ENCODE measurements around the gene FLYWCH1.
"Not testable (repeated sequence)": the region's sequence is repeated elsewhere in the genome, so short reads cannot be mapped to it uniquely, and the experiment has no call there.

Gene FLYWCH1

DNA sequence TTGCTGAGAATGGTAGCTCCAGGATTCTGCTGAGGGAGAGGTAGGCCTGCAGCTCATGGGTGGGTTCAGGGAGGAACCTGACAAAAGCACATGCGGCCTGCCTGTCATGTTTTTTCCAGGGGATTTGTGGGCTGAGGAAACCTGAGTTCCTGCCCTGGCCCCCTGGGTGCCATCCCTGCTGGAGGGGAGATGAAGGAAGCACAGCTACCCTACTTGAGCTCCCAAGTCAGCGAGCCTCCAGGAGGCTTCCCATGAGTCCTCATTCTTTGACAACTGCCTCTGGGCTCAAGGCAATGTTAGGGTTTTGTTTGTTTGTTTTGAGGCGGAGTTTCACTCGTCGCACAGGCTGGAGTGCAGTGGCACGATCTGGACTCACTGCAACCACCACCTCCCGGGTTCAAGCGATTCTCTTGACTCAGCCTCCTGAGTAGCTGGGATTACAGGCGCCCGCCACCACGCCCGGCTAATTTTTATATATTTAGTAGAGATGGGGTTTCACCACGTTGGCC is 12.1 kb upstream of the FLYWCH1 start:
- no peak for DNase-seq

DNA sequence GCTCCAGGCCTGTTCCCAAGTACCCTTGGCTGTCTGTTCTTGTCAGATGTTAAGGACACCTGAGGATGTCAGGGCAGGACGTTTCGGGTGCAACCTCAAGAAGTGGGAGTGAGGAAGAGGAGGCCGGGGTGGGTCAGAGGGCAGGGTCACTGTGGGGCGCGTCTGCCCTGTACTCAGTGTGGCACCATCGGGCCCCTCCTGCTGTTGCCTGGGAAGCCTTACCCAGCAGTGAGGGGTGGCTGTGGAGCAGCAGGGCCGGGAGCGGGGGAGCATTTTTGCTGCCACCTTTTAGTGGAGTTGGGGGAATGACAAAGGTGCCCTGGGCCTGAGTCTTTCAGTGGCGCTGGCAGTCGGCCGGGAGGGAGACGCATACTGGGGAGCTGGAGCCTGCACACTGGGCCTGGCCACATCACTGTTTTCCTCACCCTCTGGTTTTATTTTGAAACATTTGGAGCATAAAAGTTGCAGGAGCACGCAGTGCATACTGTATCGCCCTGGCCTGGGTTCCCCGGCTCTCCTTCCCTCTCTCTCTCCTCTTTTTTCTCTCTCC is 11.1 kb upstream of the FLYWCH1 start:
- DNase-seq = no peak

- DNase-seq = no peak
Observed at GRCh38 chr16:2902337-2903130, 9.2 kb upstream of the FLYWCH1 start.

- DNase-seq = peak; percentile 78
Observed at GRCh38 chr16:2904100-2904921, 7.4 kb upstream of the FLYWCH1 start.

- peak; percentile 53 for DNase-seq
Observed at GRCh38 chr16:2904922-2905240, 6.8 kb upstream of the FLYWCH1 start.

- peak; percentile 97 for DNase-seq
Observed at GRCh38 chr16:2905241-2905987, 6.3 kb upstream of the FLYWCH1 start.

DNA sequence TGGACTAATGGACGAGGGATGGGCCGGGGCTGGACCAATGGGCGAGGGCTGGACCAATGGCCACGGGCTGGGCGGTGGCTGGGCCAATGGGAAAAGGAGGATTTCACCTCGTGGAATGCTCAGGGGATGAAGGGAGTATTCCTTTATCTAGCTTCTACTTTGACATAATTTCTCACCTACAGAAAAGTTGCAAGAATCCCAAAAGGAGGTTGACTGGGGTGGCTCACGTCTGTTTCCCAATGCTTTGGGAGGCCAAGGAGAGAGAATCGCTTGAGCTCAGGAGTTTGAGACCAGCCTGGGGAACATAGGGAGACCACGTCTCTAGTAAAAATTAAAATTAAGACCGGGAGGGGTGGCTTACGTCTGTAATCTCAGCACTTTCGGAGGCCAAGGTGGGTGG is 5.7 kb upstream of the FLYWCH1 start:
- no peak for DNase-seq

DNA sequence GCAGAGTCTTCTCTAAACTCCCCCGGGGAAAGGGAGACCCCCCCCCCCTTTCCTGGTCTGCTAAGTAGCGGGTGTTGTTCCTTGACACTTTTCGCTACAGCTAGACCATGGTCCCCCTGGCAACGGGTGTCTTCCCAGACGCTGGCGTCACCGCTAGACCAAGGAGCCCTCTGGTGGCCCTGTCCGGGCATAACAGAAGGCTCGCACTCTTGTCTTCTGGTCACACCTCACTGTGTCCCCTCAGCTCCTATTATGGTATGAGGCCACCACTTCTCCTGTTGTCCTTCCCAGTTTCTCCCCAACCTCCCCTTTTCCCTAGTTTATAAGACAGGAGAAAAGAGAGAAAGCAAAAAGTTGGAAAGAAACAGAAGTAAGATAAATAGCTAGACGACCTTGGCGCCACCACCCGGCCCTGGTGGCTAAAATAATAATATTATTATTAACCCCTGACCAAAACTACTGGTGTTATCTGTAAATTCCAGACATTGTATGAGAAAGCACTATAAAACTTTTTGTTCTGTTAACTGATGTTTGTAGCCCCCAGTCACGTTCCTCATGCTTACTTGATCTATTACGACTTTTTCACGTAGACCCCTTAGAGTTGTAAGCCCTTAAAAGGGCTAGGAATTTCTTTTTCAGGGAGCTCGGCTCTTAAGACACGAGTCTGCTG is 4.5 kb upstream of the FLYWCH1 start:
- DNase-seq = not testable (repeated sequence)

DNA sequence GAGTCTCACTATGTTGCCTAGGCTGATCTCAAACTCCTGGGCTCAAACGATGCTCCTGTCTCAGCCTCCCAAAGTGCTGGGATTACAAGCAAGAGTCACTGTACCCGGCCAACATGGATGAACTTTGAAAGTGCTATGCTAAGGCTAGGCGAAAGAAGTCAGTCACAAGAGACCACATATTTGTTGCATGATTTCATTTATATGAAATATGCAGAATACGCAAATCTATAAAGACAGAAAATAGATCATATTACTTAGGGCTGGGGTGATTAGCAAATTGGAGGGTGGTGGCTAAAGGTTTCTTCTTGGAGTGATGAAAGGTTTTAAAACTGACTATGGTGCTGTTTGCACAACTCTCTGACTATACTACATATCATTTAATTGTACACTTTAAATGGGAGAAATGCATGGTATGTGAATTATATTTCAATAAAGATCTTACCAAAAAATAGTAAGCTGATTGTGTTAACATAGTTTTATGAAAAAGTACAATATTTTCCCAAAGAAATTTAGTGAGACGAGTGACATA is 1.2 kb upstream of the FLYWCH1 start:
- DNase-seq = no peak

- DNase-seq = no peak
Observed at GRCh38 chr16:2912330-2913199, 834 bp downstream of the FLYWCH1 start.

GRCh38 chr16:2913603-2914002 is 1.9 kb downstream of the FLYWCH1 start:
- DNase-seq = no peak

DNA sequence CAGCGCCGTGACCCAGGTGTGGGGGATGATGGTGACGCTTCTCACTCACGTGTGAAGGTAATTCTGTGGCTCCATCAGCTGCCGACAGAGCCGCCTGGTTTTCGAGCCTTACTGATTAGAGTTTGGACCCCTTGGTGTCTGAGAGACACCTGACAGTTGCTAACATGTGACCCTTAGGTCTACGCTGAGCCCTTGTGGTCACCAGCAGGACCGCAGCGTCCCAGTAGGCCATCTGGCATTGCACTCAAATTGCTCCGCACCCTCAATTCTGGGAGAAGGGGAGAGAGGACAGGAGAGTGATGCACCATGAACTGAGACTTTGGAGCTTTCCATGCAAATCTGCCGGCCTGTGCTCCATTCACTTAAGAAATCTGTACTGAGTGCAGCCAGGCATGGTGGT is 2.5 kb downstream of the FLYWCH1 start:
- no peak for DNase-seq

GRCh38 chr16:2915196-2915929 is 3.6 kb downstream of the FLYWCH1 start:
- DNase-seq = no peak

GRCh38 chr16:2919511-2920255 is 8.0 kb downstream of the FLYWCH1 start:
- DNase-seq = peak; percentile 1

DNA sequence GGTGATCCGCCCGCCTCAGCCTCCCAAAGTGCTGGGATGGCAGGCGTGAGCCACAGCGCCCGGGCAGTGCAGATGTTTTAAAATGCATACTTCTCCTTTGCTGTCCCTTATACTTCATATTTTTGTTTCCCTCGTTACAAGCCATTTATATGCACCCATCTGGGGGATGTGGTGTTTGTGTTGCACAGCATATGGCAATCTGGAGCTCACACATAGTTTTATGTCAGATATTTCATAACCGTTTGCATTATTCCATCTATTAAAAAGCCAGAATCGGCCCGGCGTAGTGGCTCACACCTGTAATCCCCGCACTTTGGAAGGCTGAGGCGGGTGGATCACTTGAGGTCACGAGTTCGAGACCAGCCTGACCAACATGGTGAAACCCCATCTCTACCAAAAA is 11.8 kb downstream of the FLYWCH1 start:
- DNase-seq = no peak

GRCh38 chr16:2924901-2925755 is 13.4 kb downstream of the FLYWCH1 start:
- no peak for DNase-seq

- no peak for DNase-seq
Observed at GRCh38 chr16:2925951-2926649, 14.4 kb downstream of the FLYWCH1 start.

DNA sequence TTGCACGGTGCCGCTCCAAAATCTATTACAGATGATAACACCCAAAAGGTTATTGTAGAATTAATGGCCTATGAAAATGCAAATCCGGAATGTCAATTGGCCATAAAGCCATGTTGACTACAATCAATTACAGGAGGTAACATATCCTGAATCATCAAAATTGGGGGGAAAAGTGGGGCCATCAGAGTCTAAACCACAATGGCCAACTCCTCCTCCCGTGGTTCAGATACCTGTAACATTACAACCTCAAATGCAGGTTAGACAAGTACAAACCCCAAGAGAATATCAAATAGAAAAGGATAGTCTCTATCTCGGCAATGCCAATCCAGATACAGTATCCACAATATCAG is 14.9 kb downstream of the FLYWCH1 start:
- DNase-seq = no peak
